A549 (cell line): ENCODE measurements around the gene RPA3. TPM values are rescaled to one million over a fixed set of nuclear protein-coding genes. Genes with fewer than 3 reads are reported as not detected.
A peak's percentile ranks its signal among the peaks of the same experiment; 100 is the strongest.

Source experiments
- CHD2 ChIP-seq: fragments of 150-350 bp; IDR thresholded peaks from 2 replicates; pipeline ENCODE4 v1.6.1; 2014; ENCODE audit warnings: low read length; ENCODE audit not compliant: partially characterized antibody
- CHD4 ChIP-seq: fragments of 200-600 bp; sonication (generic); IDR thresholded peaks from 2 replicates; pipeline ENCODE4 v1.6.1; 2016; ENCODE audit warnings: antibody characterized with exemption, mild to moderate bottlenecking, borderline replicate concordance
- EHMT2 ChIP-seq: fragments of 200-600 bp; sonication (generic); IDR thresholded peaks from 2 replicates; pipeline ENCODE4 v1.6.1; 2016; ENCODE audit warnings: antibody characterized with exemption, low read depth, mild to moderate bottlenecking, moderate library complexity
- MAFK ChIP-seq: fragments of 450-650 bp; IDR thresholded peaks from 2 replicates; pipeline ENCODE4 v1.6.1; 2014; ENCODE audit not compliant: partially characterized antibody
- MYC ChIP-seq: IDR thresholded peaks from 2 replicates; pipeline ENCODE4 v1.6.1; 2012; ENCODE audit warnings: mild to moderate bottlenecking, inconsistent platforms, low read length, improper control_type of control experiment, borderline replicate concordance
- PHF8 ChIP-seq: fragments of 200-600 bp; sonication (generic); IDR thresholded peaks from 2 replicates; pipeline ENCODE4 v1.6.1; 2016; ENCODE audit warnings: low read depth, mild to moderate bottlenecking, antibody characterized with exemption, moderate library complexity, borderline replicate concordance
- POLR2A ChIP-seq: IDR thresholded peaks from 2 replicates; pipeline ENCODE4 v1.6.1; 2012; ENCODE audit warnings: mild to moderate bottlenecking, low read length
- RAD21 ChIP-seq, 2 experiments: fragments of >200 bp in 1 of 2; sonication (Bioruptor Twin) in 1 of 2; formaldehyde crosslinking in 1 of 2; IDR thresholded peaks in 1 of 2; conservative IDR thresholded peaks in 1 of 2; 2 replicates in 1 of 2; 3 replicates in 1 of 2; pipeline ENCODE4 v1.6.1; 2012 to 2018; ENCODE audit warnings: inconsistent platforms in 1 of 2
- RFX5 ChIP-seq: fragments of 450-650 bp; IDR thresholded peaks from 2 replicates; pipeline ENCODE4 v1.7.1; 2014; ENCODE audit warnings: antibody characterized with exemption, mild to moderate bottlenecking, moderate library complexity
- TP53 ChIP-seq: fragments of 250-450 bp; sonication (Bioruptor Pico); IDR thresholded peaks from 2 replicates; pipeline ENCODE4 v1.5.0; 2021; ENCODE audit warnings: mild to moderate bottlenecking, moderate library complexity
- ZFP36 ChIP-seq: fragments of 450-650 bp; IDR thresholded peaks from 2 replicates; pipeline ENCODE4 v1.6.1; 2014; ENCODE audit warnings: borderline replicate concordance; ENCODE audit not compliant: partially characterized antibody
- ZSCAN20 ChIP-seq: fragments of 250-450 bp; sonication (Bioruptor Pico); IDR thresholded peaks from 2 replicates; pipeline ENCODE4 v1.8.0; 2022; ENCODE audit warnings: mild to moderate bottlenecking, moderate library complexity
- polyA plus RNA-seq, 4 experiments: library from polyadenylated mRNA; depleted of rRNA in 3 of 4; stranded (reverse); fragments of >200 nt; fragmentation: RNase III in 1 of 4; extraction: RNeasy Plus Mini Kit Qiagen cat#74134 plus additional on column Dnase treatment in 1 of 4; gene quantifications; 2 replicates in 3 of 4; 3 replicates in 1 of 4; pipeline ENCODE4 v1.2.3, GENCODE V29; 2011 to 2017
- TF ChIP-seq, protein P1 (sequence below): fragments of 250-450 bp; sonication (Bioruptor Pico); IDR thresholded peaks from 2 replicates; pipeline ENCODE4 v1.5.0; 2020; ENCODE audit warnings: low read depth, mild to moderate bottlenecking, moderate library complexity
- TF ChIP-seq, protein P2 (sequence below): fragments of 250-450 bp; sonication (Bioruptor Pico); IDR thresholded peaks from 2 replicates; pipeline ENCODE4 v1.5.0; 2021; ENCODE audit warnings: mild to moderate bottlenecking, moderate library complexity, borderline replicate concordance
- TF ChIP-seq, protein P3 (sequence below): fragments of >200 bp; sonication (Bioruptor Twin); formaldehyde crosslinking; IDR thresholded peaks from 3 replicates; pipeline ENCODE4 v1.6.1; 2016
- TF ChIP-seq, protein P4 (sequence below): fragments of 200-600 bp; sonication (generic); IDR thresholded peaks from 2 replicates; pipeline ENCODE4 v1.6.1; 2016; ENCODE audit warnings: antibody characterized with exemption, mild to moderate bottlenecking, moderate library complexity
- TF ChIP-seq, protein P5 (sequence below): IDR thresholded peaks from 2 replicates; pipeline ENCODE4 v1.6.1; 2012
- TF ChIP-seq, protein P6 (sequence below): fragments of >200 bp; sonication (Bioruptor Twin); formaldehyde crosslinking; IDR thresholded peaks from 3 replicates; pipeline ENCODE4 v1.5.1; 2016

Gene RPA3
- polyA plus RNA-seq, 2 of the 4 experiments (the other 2 are of a cell fraction) = 95.1 to 129 TPM

DNA sequence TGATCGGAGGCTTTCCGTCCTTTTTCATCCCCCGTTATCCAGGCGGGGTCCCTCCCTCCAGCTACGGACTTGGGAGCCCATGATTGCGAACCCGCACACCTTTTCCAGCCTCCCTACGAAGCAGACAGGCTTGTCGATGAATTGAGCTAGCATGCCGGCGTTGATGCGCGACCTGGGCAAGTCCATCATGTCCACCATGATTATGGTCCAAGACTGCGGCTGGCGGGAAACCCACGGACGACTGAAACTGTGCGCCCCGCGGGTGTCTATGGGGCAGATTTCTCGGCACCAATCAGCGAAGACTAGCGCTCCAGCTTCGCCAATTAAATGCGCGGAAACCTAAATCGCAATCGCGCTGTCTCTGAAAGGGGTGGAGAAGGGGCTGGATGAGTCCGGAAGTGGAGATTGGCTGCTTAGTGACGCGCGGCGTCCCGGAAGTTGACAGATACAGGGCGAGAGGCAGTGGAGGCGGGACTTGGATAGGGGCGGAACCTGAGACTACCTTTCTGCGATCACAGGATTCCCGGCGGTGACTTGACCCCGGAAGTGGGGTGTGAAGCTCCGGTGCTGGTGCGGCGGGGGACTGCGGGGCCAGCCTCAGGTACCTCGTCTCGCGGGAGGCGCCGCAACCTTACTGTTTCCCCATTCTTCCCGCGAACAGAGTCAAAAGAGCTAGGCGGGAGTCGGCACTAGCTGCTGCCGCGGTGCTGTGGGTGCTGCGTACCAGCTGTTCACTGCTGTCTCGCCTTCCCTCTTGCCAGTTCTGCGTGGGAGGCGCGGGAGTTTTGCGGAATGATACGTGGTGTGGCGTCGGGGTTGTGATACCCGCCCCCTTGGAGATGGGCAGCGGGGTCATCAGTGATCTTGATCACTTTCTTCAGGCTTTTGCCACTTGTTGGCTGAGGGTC lies 77.9 kb downstream of the RPA3 start, which contains the start of gene UMAD1 (continued):
- TF ChIP-seq, protein P1, sequence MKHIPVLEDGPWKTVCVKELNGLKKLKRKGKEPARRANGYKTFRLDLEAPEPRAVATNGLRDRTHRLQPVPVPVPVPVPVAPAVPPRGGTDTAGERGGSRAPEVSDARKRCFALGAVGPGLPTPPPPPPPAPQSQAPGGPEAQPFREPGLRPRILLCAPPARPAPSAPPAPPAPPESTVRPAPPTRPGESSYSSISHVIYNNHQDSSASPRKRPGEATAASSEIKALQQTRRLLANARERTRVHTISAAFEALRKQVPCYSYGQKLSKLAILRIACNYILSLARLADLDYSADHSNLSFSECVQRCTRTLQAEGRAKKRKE = no peak
- TF ChIP-seq POLR2A = peak; percentile 85
- TF ChIP-seq MAFK = peak; percentile 52
- TF ChIP-seq, protein P2, sequence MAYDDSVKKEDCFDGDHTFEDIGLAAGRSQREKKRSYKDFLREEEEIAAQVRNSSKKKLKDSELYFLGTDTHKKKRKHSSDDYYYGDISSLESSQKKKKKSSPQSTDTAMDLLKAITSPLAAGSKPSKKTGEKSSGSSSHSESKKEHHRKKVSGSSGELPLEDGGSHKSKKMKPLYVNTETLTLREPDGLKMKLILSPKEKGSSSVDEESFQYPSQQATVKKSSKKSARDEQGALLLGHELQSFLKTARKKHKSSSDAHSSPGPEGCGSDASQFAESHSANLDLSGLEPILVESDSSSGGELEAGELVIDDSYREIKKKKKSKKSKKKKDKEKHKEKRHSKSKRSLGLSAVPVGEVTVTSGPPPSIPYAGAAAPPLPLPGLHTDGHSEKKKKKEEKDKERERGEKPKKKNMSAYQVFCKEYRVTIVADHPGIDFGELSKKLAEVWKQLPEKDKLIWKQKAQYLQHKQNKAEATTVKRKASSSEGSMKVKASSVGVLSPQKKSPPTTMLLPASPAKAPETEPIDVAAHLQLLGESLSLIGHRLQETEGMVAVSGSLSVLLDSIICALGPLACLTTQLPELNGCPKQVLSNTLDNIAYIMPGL = no peak
- no peak for TF ChIP-seq RAD21 (conservative IDR thresholded peaks at IDR 0.05 in 1 of 2, IDR thresholded peaks at IDR 0.05 in 1 of 2)
- no peak for TF ChIP-seq ZSCAN20 (CRISPR knock-in tag)
- TF ChIP-seq TP53 = no peak
- TF ChIP-seq CHD4 = no peak
- TF ChIP-seq CHD2 = peak; percentile 84
- TF ChIP-seq PHF8 = peak; percentile 87; the same call in 1 of the 2 replicates
- TF ChIP-seq EHMT2 = no peak
- TF ChIP-seq, protein P3, sequence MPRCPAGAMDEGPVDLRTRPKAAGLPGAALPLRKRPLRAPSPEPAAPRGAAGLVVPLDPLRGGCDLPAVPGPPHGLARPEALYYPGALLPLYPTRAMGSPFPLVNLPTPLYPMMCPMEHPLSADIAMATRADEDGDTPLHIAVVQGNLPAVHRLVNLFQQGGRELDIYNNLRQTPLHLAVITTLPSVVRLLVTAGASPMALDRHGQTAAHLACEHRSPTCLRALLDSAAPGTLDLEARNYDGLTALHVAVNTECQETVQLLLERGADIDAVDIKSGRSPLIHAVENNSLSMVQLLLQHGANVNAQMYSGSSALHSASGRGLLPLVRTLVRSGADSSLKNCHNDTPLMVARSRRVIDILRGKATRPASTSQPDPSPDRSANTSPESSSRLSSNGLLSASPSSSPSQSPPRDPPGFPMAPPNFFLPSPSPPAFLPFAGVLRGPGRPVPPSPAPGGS = peak; percentile 71; the same call in 2 of the 3 replicates
- TF ChIP-seq RFX5 = peak; percentile 75
- TF ChIP-seq MYC = no peak
- TF ChIP-seq, protein P4, sequence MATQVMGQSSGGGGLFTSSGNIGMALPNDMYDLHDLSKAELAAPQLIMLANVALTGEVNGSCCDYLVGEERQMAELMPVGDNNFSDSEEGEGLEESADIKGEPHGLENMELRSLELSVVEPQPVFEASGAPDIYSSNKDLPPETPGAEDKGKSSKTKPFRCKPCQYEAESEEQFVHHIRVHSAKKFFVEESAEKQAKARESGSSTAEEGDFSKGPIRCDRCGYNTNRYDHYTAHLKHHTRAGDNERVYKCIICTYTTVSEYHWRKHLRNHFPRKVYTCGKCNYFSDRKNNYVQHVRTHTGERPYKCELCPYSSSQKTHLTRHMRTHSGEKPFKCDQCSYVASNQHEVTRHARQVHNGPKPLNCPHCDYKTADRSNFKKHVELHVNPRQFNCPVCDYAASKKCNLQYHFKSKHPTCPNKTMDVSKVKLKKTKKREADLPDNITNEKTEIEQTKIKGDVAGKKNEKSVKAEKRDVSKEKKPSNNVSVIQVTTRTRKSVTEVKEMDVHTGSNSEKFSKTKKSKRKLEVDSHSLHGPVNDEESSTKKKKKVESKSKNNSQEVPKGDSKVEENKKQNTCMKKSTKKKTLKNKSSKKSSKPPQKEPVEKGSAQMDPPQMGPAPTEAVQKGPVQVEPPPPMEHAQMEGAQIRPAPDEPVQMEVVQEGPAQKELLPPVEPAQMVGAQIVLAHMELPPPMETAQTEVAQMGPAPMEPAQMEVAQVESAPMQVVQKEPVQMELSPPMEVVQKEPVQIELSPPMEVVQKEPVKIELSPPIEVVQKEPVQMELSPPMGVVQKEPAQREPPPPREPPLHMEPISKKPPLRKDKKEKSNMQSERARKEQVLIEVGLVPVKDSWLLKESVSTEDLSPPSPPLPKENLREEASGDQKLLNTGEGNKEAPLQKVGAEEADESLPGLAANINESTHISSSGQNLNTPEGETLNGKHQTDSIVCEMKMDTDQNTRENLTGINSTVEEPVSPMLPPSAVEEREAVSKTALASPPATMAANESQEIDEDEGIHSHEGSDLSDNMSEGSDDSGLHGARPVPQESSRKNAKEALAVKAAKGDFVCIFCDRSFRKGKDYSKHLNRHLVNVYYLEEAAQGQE = peak; percentile 74
- no peak for TF ChIP-seq ZFP36
- TF ChIP-seq, protein P5, sequence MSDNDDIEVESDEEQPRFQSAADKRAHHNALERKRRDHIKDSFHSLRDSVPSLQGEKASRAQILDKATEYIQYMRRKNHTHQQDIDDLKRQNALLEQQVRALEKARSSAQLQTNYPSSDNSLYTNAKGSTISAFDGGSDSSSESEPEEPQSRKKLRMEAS = peak; percentile 53
- TF ChIP-seq, protein P6, sequence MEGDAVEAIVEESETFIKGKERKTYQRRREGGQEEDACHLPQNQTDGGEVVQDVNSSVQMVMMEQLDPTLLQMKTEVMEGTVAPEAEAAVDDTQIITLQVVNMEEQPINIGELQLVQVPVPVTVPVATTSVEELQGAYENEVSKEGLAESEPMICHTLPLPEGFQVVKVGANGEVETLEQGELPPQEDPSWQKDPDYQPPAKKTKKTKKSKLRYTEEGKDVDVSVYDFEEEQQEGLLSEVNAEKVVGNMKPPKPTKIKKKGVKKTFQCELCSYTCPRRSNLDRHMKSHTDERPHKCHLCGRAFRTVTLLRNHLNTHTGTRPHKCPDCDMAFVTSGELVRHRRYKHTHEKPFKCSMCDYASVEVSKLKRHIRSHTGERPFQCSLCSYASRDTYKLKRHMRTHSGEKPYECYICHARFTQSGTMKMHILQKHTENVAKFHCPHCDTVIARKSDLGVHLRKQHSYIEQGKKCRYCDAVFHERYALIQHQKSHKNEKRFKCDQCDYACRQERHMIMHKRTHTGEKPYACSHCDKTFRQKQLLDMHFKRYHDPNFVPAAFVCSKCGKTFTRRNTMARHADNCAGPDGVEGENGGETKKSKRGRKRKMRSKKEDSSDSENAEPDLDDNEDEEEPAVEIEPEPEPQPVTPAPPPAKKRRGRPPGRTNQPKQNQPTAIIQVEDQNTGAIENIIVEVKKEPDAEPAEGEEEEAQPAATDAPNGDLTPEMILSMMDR = no peak
